ENCODE data around the gene TPRG1.

Gene TPRG1

DNA sequence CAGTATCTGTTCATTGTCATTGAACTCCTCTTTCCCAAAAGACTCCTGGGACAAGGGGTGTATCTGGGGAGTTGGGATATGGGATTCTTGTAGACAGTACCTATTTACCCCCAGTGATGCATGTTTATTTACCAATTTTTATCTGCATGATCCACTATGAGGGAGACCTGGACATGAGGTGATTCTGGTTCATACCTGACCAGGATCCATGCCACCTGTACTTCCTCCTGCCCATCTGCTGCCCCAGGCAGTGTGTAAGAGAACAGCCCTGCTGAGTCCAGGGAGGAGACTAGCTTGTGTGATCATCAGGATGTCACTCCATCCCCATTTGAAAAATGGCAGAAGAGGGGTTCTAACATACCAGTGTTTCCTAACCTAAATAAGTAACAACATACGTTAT lies 3.1 kb upstream of the TPRG1 start:
- no peak for DNase-seq (ENCODE audit: low spot score)
- no peaks in the 10 kb centered on the region for H3K36me3 ChIP-seq (ENCODE audit: low read depth)
- no peak for ATAC-seq (ENCODE audit: low read depth)
- no peaks in the 10 kb centered on the region for H3K27me3 ChIP-seq (ENCODE audit: insufficient read depth, poor library complexity, severe bottlenecking)
- H3K4me3 ChIP-seq (ENCODE audit: severe bottlenecking): no peak overlapping the region
- TF ChIP-seq, protein P1, sequence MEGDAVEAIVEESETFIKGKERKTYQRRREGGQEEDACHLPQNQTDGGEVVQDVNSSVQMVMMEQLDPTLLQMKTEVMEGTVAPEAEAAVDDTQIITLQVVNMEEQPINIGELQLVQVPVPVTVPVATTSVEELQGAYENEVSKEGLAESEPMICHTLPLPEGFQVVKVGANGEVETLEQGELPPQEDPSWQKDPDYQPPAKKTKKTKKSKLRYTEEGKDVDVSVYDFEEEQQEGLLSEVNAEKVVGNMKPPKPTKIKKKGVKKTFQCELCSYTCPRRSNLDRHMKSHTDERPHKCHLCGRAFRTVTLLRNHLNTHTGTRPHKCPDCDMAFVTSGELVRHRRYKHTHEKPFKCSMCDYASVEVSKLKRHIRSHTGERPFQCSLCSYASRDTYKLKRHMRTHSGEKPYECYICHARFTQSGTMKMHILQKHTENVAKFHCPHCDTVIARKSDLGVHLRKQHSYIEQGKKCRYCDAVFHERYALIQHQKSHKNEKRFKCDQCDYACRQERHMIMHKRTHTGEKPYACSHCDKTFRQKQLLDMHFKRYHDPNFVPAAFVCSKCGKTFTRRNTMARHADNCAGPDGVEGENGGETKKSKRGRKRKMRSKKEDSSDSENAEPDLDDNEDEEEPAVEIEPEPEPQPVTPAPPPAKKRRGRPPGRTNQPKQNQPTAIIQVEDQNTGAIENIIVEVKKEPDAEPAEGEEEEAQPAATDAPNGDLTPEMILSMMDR (IDR thresholded peaks at IDR 0.05; ENCODE audit: poor library complexity, severe bottlenecking): no peak
- H3K9me3 ChIP-seq (ENCODE audit: severe bottlenecking): no peaks in the 10 kb centered on the region
- H3K27ac ChIP-seq (ENCODE audit: poor library complexity, severe bottlenecking): no peak overlapping the region
- H3K4me1 ChIP-seq (ENCODE audit: insufficient read depth, poor library complexity, severe bottlenecking): peaks cover 9% of the 10 kb centered on the region

DNA sequence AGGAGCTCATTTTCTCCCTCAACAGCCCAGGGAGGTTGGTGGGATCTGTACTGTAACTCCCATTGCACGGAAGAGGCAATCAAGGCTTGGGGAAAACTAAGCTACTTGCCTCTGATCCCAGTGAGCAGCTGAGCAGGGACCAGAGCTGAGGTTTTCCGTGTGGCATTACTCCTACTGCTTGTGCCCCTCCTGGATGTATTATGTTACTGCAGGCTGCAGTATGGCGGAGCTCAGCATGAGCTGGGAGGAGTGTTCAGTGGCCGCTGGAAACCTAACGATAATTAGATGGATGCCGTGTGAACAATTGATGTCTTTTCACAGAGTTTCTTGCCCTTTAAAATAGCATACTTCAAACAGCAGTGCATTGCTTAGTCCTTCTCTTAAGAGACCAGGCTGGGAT lies 2.0 kb upstream of the TPRG1 start:
- ATAC-seq (ENCODE audit: low read depth) (no peak), DNase-seq (ENCODE audit: low spot score) (no peak)
- H3K27me3 ChIP-seq (ENCODE audit: insufficient read depth, poor library complexity, severe bottlenecking): no peaks in the 10 kb centered on the region
- no peak overlapping the region for H3K4me3 ChIP-seq (ENCODE audit: severe bottlenecking)
- H3K27ac ChIP-seq (ENCODE audit: poor library complexity, severe bottlenecking): no peak overlapping the region
- H3K4me1 ChIP-seq (ENCODE audit: insufficient read depth, poor library complexity, severe bottlenecking): peaks cover 9% of the 10 kb centered on the region
- no peaks in the 10 kb centered on the region for H3K9me3 ChIP-seq (ENCODE audit: severe bottlenecking)
- TF ChIP-seq, protein P1 (IDR thresholded peaks at IDR 0.05; ENCODE audit: poor library complexity, severe bottlenecking): no peak
- no peaks in the 10 kb centered on the region for H3K36me3 ChIP-seq (ENCODE audit: low read depth)

- Histone ChIP-seq H3K4me3 (ENCODE audit: severe bottlenecking) (no peak overlapping the region), H3K27ac (ENCODE audit: poor library complexity, severe bottlenecking) (no peak overlapping the region), H3K9me3 (ENCODE audit: severe bottlenecking) (no peaks in the 10 kb centered on the region), H3K4me1 (ENCODE audit: insufficient read depth, poor library complexity, severe bottlenecking) (peaks cover 9% of the 10 kb centered on the region), H3K36me3 (ENCODE audit: low read depth) (no peaks in the 10 kb centered on the region), H3K27me3 (ENCODE audit: insufficient read depth, poor library complexity, severe bottlenecking) (no peaks in the 10 kb centered on the region)
- DNase-seq (ENCODE audit: low spot score): no peak
- ATAC-seq (ENCODE audit: low read depth): no peak
- TF ChIP-seq, protein P1 (IDR thresholded peaks at IDR 0.05; ENCODE audit: poor library complexity, severe bottlenecking): no peak
Observed at GRCh38 chr3:189170559-189170958, 1.2 kb upstream of the TPRG1 start.

DNA sequence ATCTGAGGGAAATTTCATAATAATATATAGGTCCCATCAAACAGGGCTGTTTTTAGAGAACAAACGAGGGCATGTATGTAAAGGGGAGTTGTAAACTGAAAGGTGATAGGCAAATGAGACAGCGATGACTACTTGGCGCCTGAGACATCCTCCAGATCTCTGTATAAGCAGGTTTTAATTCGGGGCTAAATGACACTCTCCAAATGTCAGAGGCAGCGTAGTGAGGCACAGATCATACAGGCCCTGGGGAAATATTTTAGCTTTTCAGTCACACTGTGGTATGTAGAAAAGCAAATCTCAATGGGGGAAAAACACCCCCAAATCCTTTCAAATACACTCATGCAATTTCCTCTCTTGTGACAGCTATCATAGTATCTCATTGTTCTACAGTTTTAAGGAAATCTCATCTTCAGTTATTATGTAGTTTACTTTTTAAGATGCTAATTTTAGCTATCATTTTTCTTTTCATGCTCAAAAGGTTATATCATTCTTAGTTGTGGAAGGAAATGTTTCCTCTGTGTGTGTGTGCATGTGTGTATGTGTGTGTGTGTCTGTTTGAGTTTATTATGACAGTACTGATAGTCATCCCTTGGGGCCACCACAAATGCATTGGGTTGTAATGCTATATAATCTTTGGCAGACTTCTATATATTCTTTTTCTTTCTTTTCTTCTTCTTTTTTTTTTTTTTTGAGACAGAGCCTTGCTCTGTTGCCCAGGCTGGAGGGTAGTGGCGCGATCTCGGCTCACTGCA lies 1.1 kb downstream of the TPRG1 start:
- DNase-seq (ENCODE audit: low spot score) (no peak), ATAC-seq (ENCODE audit: low read depth) (no peak)
- Histone ChIP-seq H3K4me3 (ENCODE audit: severe bottlenecking) (no peak overlapping the region), H3K27me3 (ENCODE audit: insufficient read depth, poor library complexity, severe bottlenecking) (no peaks in the 10 kb centered on the region), H3K9me3 (ENCODE audit: severe bottlenecking) (no peaks in the 10 kb centered on the region), H3K36me3 (ENCODE audit: low read depth) (no peaks in the 10 kb centered on the region), H3K27ac (ENCODE audit: poor library complexity, severe bottlenecking) (no peak overlapping the region), H3K4me1 (ENCODE audit: insufficient read depth, poor library complexity, severe bottlenecking) (no peaks in the 10 kb centered on the region)
- TF ChIP-seq, protein P1 (IDR thresholded peaks at IDR 0.05; ENCODE audit: poor library complexity, severe bottlenecking): no peak

DNA sequence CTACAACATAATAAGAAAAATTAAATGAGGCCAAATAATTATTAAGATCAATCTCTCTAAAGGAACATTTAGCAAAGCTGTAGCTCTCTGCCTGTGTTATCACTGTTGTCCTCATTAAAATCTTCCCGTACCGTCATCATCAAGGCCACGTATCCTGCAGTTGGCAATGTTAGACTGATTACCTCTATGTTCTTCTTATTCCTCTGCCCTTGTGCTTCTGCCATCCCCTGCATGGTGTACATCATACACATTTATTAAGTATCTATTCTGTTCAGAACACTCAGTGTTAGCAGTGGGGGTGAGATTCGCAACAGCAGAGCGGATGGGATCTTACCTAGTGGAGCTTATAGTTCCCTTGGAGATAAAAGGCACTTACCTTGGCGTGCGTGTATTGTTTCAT lies 12.8 kb downstream of the TPRG1 start:
- Histone ChIP-seq H3K36me3 (ENCODE audit: low read depth) (no peaks in the 10 kb centered on the region), H3K4me3 (ENCODE audit: severe bottlenecking) (no peak overlapping the region), H3K27ac (ENCODE audit: poor library complexity, severe bottlenecking) (no peak overlapping the region), H3K27me3 (ENCODE audit: insufficient read depth, poor library complexity, severe bottlenecking) (no peaks in the 10 kb centered on the region), H3K9me3 (ENCODE audit: severe bottlenecking) (peaks cover 3% of the 10 kb centered on the region), H3K4me1 (ENCODE audit: insufficient read depth, poor library complexity, severe bottlenecking) (no peaks in the 10 kb centered on the region)
- TF ChIP-seq, protein P1 (IDR thresholded peaks at IDR 0.05; ENCODE audit: poor library complexity, severe bottlenecking): no peak
- DNase-seq (ENCODE audit: low spot score) (no peak), ATAC-seq (ENCODE audit: low read depth) (no peak)

All from RWPE2 (cell line).